Measurements from ENCODE around the gene POC1A.

POC1A gene

GRCh38 chr3:52026041-52026440, 128.2 kb downstream of the POC1A start:
- Histone ChIP-seq H3K79me1 (replicated peaks; ENCODE audit: low read length, poor library complexity, severe bottlenecking) (no peaks in the 10 kb centered on the region), H3K9me3 (ENCODE audit: control insufficient read depth, low read length) (no peaks in the 10 kb centered on the region), H4K91ac (ENCODE audit: low read length) (no peak overlapping the region), H2AFZ (ENCODE audit: low read depth, low read length) (no peak overlapping the region), H3K4me3 (ENCODE audit: insufficient read depth in 1 of 2, low read depth in 1 of 2, low read length in 2 of 2) (no peak overlapping the region), H2BK12ac (ENCODE audit: low read length in 2 of 2) (no peak overlapping the region), H3K18ac (ENCODE audit: low read depth in 1 of 2, low read length in 2 of 2) (no peak overlapping the region), H3K27ac (ENCODE audit: low read length, poor library complexity, severe bottlenecking) (no peak overlapping the region), H2BK120ac (ENCODE audit: low read depth, low read length) (no peak overlapping the region), H2BK15ac (ENCODE audit: low read depth, poor library complexity, severe bottlenecking) (no peak overlapping the region), H3K4ac (ENCODE audit: low read depth in 1 of 2, low read length in 2 of 2) (peak overlapping the region in 1 of 2 experiments; percentile 16), H3K27me3 (ENCODE audit: control insufficient read depth in 1 of 2, insufficient read depth in 1 of 2, low read length in 2 of 2) (no peaks in the 10 kb centered on the region), H3K9ac (ENCODE audit: low read length) (no peak overlapping the region), H3K23ac (ENCODE audit: low read length in 2 of 2) (no peak overlapping the region), H4K8ac (ENCODE audit: low read length) (no peak overlapping the region), H2BK5ac (ENCODE audit: low read depth, low read length, poor library complexity, severe bottlenecking) (no peak overlapping the region), H2AK5ac (ENCODE audit: low read length, severe bottlenecking) (no peak overlapping the region), H3K4me2 (ENCODE audit: low read length, poor library complexity, severe bottlenecking) (no peak overlapping the region), H3K14ac (ENCODE audit: low read length in 2 of 2) (no peak overlapping the region), H3K4me1 (ENCODE audit: control insufficient read depth, insufficient read depth, low read depth, low read length) (peaks cover 14% of the 10 kb centered on the region), H3K36me3 (ENCODE audit: control insufficient read depth in 1 of 2, insufficient read depth in 2 of 2, low read depth in 1 of 2, low read length in 2 of 2) (no peaks in the 10 kb centered on the region)
- DNase-seq: no peak
- WGBS: 68% methylated on average over 4 of the region's 4 CpGs

- Histone ChIP-seq H3K4me2 (ENCODE audit: low read length, poor library complexity, severe bottlenecking) (no peak overlapping the region), H2BK120ac (ENCODE audit: low read depth, low read length) (no peak overlapping the region), H2BK12ac (ENCODE audit: low read length in 2 of 2) (no peak overlapping the region), H3K79me1 (replicated peaks; ENCODE audit: low read length, poor library complexity, severe bottlenecking) (no peaks in the 10 kb centered on the region), H3K27ac (ENCODE audit: low read length, poor library complexity, severe bottlenecking) (no peak overlapping the region), H4K8ac (ENCODE audit: low read length) (no peak overlapping the region), H3K9ac (ENCODE audit: low read length) (no peak overlapping the region), H4K91ac (ENCODE audit: low read length) (no peak overlapping the region), H2AFZ (ENCODE audit: low read depth, low read length) (no peak overlapping the region), H3K36me3 (ENCODE audit: control insufficient read depth in 1 of 2, insufficient read depth in 2 of 2, low read depth in 1 of 2, low read length in 2 of 2) (no peaks in the 10 kb centered on the region), H3K4me3 (ENCODE audit: insufficient read depth in 1 of 2, low read depth in 1 of 2, low read length in 2 of 2) (peak overlapping the region in 1 of 2 experiments; percentile 2), H2AK5ac (ENCODE audit: low read length, severe bottlenecking) (no peak overlapping the region), H3K14ac (ENCODE audit: low read length in 2 of 2) (no peak overlapping the region), H3K27me3 (ENCODE audit: control insufficient read depth in 1 of 2, insufficient read depth in 1 of 2, low read length in 2 of 2) (no peaks in the 10 kb centered on the region), H3K9me3 (ENCODE audit: control insufficient read depth, low read length) (no peaks in the 10 kb centered on the region), H2BK15ac (ENCODE audit: low read depth, poor library complexity, severe bottlenecking) (no peak overlapping the region), H3K4ac (ENCODE audit: low read depth in 1 of 2, low read length in 2 of 2) (no peak overlapping the region), H3K18ac (ENCODE audit: low read depth in 1 of 2, low read length in 2 of 2) (no peak overlapping the region), H3K23ac (ENCODE audit: low read length in 2 of 2) (no peak overlapping the region), H2BK5ac (ENCODE audit: low read depth, low read length, poor library complexity, severe bottlenecking) (no peak overlapping the region), H3K4me1 (ENCODE audit: control insufficient read depth, insufficient read depth, low read depth, low read length) (peaks cover 14% of the 10 kb centered on the region)
- 86% methylated on average over 7 of the region's 7 CpGs for WGBS
- no peak for DNase-seq
Measured at GRCh38 chr3:52025453-52025852, 128.8 kb downstream of the POC1A start.

Data from mesenchymal stem cell (in vitro differentiated cells and primary cell).